Measurements from ENCODE around the gene NXPE4.

Gene NXPE4

DNA sequence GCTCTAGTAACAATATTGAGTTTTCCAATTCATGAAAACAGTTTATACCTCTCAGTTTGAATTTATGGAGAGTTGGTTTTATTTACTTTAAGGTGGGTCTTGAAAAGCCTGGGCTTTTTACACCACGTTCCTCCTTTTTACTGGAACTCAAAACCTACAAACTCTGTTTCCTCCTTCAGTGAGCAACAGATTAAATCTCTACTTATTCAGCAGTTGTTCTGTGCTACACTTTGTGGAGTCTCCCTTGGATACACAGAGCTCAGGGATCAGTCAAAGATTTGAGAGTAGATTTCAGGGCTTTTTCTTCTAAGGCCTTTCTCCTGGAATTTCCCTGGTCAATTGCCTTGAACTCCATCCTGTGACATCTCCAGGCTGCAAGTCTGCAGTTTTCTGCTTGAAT lies 39.5 kb downstream of the NXPE4 start:
- no peak overlapping the region for H3K4me3 ChIP-seq (ENCODE audit: low read depth, low read length)
- DNase-seq (ENCODE audit: low read depth), result no peak
- TF ChIP-seq MYC (IDR thresholded peaks at IDR 0.05; ENCODE audit: low read depth, low read length) (no peak), MAX (IDR thresholded peaks at IDR 0.05; ENCODE audit: low read depth, low read length) (no peak)

DNA sequence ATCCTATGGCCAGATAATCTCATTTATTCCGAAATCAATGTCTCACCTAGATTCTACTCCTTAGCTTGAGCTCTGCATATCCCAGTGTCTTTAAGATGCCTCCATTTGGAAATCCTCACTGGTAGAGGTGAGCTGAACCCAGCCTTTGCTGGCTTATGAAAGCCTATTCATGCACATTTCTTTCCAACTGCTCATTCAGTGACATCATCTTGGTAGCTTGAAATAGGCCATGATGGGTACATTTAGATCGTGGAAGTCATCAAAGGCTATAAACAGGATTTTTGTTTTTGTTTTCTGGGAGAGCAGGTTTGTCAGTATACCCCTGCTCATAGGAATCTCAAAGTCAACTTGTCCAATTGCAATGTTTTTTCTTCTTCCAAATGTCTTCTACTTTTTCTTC lies 41.9 kb downstream of the NXPE4 start:
- no peak for DNase-seq (ENCODE audit: low read depth)
- H3K4me3 ChIP-seq (ENCODE audit: low read depth, low read length), result no peak overlapping the region
- TF ChIP-seq POLR2A (IDR thresholded peaks at IDR 0.05; ENCODE audit: extremely low read depth, insufficient read length) (no peak), MYC (IDR thresholded peaks at IDR 0.05; ENCODE audit: low read depth, low read length) (no peak), MAX (IDR thresholded peaks at IDR 0.05; ENCODE audit: low read depth, low read length) (no peak)
- TF ChIP-seq, protein P1, sequence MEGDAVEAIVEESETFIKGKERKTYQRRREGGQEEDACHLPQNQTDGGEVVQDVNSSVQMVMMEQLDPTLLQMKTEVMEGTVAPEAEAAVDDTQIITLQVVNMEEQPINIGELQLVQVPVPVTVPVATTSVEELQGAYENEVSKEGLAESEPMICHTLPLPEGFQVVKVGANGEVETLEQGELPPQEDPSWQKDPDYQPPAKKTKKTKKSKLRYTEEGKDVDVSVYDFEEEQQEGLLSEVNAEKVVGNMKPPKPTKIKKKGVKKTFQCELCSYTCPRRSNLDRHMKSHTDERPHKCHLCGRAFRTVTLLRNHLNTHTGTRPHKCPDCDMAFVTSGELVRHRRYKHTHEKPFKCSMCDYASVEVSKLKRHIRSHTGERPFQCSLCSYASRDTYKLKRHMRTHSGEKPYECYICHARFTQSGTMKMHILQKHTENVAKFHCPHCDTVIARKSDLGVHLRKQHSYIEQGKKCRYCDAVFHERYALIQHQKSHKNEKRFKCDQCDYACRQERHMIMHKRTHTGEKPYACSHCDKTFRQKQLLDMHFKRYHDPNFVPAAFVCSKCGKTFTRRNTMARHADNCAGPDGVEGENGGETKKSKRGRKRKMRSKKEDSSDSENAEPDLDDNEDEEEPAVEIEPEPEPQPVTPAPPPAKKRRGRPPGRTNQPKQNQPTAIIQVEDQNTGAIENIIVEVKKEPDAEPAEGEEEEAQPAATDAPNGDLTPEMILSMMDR (IDR thresholded peaks at IDR 0.05; ENCODE audit: low read depth, low read length), result no peak

GRCh38 chr11:114551060-114551459 lies 44.5 kb downstream of the NXPE4 start:
- TF ChIP-seq, protein P1 (IDR thresholded peaks at IDR 0.05; ENCODE audit: low read depth, low read length), result no peak
- TF ChIP-seq MYC (IDR thresholded peaks at IDR 0.05; ENCODE audit: low read depth, low read length) (no peak), POLR2A (IDR thresholded peaks at IDR 0.05; ENCODE audit: extremely low read depth, insufficient read length) (no peak), MAX (IDR thresholded peaks at IDR 0.05; ENCODE audit: low read depth, low read length) (no peak)
- no peak overlapping the region for H3K4me3 ChIP-seq (ENCODE audit: low read depth, low read length)
- DNase-seq (ENCODE audit: low read depth), result no peak

DNA sequence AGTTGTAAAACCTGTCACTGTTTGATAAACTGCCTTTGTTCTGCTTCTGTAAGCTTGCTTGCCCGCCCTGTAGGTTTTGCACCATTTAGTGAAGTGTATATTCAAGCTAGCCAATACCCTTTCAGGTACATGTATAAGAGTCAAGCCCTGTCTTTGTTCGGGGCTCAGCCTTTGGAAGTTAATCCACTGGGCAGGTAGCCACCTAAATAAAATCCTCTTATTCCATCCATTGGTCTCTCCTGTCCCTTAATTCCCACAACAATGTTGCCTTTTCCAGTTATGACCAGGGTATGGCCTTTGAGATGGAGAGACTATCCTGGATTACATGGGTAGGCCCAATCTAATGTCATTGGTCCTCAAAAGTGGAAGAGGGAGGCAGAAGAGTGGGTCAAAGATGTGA lies 69.9 kb downstream of the NXPE4 start:
- DNase-seq (ENCODE audit: low read depth), result no peak
- TF ChIP-seq, protein P1 (IDR thresholded peaks at IDR 0.05; ENCODE audit: low read depth, low read length), result no peak
- no peak for TF ChIP-seq MAX (IDR thresholded peaks at IDR 0.05; ENCODE audit: low read depth, low read length)
- no peak for TF ChIP-seq POLR2A (IDR thresholded peaks at IDR 0.05; ENCODE audit: extremely low read depth, insufficient read length)
- TF ChIP-seq MYC (IDR thresholded peaks at IDR 0.05; ENCODE audit: low read depth, low read length), result no peak
- H3K4me3 ChIP-seq (ENCODE audit: low read depth, low read length), result no peak overlapping the region

GRCh38 chr11:114524122-114524521 lies 71.5 kb downstream of the NXPE4 start:
- H3K4me3 ChIP-seq (ENCODE audit: low read depth, low read length), result no peak overlapping the region
- DNase-seq (ENCODE audit: low read depth), result no peak
- TF ChIP-seq POLR2A (IDR thresholded peaks at IDR 0.05; ENCODE audit: extremely low read depth, insufficient read length) (no peak), MAX (IDR thresholded peaks at IDR 0.05; ENCODE audit: low read depth, low read length) (no peak), MYC (IDR thresholded peaks at IDR 0.05; ENCODE audit: low read depth, low read length) (no peak)
- TF ChIP-seq, protein P1 (IDR thresholded peaks at IDR 0.05; ENCODE audit: low read depth, low read length), result no peak

GRCh38 chr11:114522818-114523217 lies 72.8 kb downstream of the NXPE4 start:
- DNase-seq (ENCODE audit: low read depth), result no peak
- no peak overlapping the region for H3K4me3 ChIP-seq (ENCODE audit: low read depth, low read length)
- TF ChIP-seq, protein P1 (IDR thresholded peaks at IDR 0.05; ENCODE audit: low read depth, low read length), result no peak
- no peak for TF ChIP-seq MAX (IDR thresholded peaks at IDR 0.05; ENCODE audit: low read depth, low read length)
- no peak for TF ChIP-seq POLR2A (IDR thresholded peaks at IDR 0.05; ENCODE audit: extremely low read depth, insufficient read length)
- TF ChIP-seq MYC (IDR thresholded peaks at IDR 0.05; ENCODE audit: low read depth, low read length), result no peak
